AG09309 (cell line): Measurements from ENCODE around the gene CCDC93.
A peak's percentile ranks its signal among the peaks of the same experiment; 100 is the strongest.

Source experiments
- DNase-seq: peaks from one replicate; pipeline ENCODE4 v3.0.0-alpha.2; 2010; ENCODE audit warnings: low read depth
- H3K4me3 ChIP-seq: 2 replicates; pipeline ENCODE4 v1.5.1; 2011; ENCODE audit warnings: mild to moderate bottlenecking, low read depth, low read length, moderate library complexity; ENCODE audit not compliant: control insufficient read depth
- CTCF ChIP-seq: IDR thresholded peaks from 2 replicates; pipeline ENCODE4 v1.5.1; 2011; ENCODE audit warnings: mild to moderate bottlenecking, low read depth, low read length, inconsistent platforms; ENCODE audit not compliant: insufficient read depth, control insufficient read depth; ENCODE audit errors: missing control alignments

CCDC93 gene

GRCh38 chr2:118014492-118014824 is 588 bp upstream of the CCDC93 start:
- no peak for DNase-seq

GRCh38 chr2:118013221-118013723 is 598 bp downstream of the CCDC93 start:
- DNase-seq = no peak
- peak overlapping the region; percentile 86 for H3K4me3 ChIP-seq
- TF ChIP-seq CTCF = peak; percentile 8

More at GRCh38 chr2:118014492-118014824, 588 bp upstream of the CCDC93 start:
- peak overlapping the region; percentile 86 for H3K4me3 ChIP-seq
- no peak for TF ChIP-seq CTCF

DNA sequence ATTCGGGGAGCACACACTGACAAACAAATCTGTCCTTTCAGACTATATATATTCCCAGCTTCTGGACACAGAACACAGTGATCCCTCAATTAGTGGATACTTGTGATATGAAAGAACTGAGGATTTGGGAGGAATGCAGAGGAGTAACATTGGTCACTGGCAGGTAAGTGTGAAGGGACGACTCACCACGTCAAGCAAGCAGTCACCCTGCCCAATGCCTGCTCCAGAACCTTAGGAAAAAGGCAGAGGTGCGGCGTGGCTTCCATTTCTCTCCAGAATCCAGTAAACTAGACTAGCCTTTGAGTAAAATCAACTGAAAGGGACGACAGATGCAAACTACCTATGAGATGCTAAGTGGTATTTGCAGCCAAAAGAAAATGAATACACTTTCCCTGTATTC is 1.1 kb downstream of the CCDC93 start:
- TF ChIP-seq CTCF = no peak
- H3K4me3 ChIP-seq = peak overlapping the region; percentile 86
- DNase-seq = no peak

- DNase-seq = no peak
- no peak for TF ChIP-seq CTCF
- H3K4me3 ChIP-seq = no peak overlapping the region
Measured at GRCh38 chr2:118010473-118010872, 3.4 kb downstream of the CCDC93 start.

GRCh38 chr2:118006861-118007260 is 7.0 kb downstream of the CCDC93 start:
- H3K4me3 ChIP-seq = no peak overlapping the region
- TF ChIP-seq CTCF = no peak
- DNase-seq = no peak

- H3K4me3 ChIP-seq = no peak overlapping the region
- DNase-seq = no peak
- TF ChIP-seq CTCF = no peak
Measured at GRCh38 chr2:118006326-118006725, 7.5 kb downstream of the CCDC93 start.

- H3K4me3 ChIP-seq = no peak overlapping the region
- peak; percentile 75 for TF ChIP-seq CTCF
- DNase-seq = peak; percentile 63
Measured at GRCh38 chr2:118003396-118003824, 10.5 kb downstream of the CCDC93 start.
